ENCODE measurements around the gene MYO1E.

- TF ChIP-seq CTCF (IDR thresholded peaks at IDR 0.05) (no peak), ZFX (IDR thresholded peaks at IDR 0.05; ENCODE audit: borderline replicate concordance) (no peak)
Observed at GRCh38 chr15:59326856-59327255, 45.8 kb downstream of the MYO1E start.
